ENCODE results near the gene PIAS1.
A peak's percentile ranks its signal among the peaks of the same experiment; 100 is the strongest.

PIAS1 gene

GRCh38 chr15:68130851-68131250 is 76.7 kb downstream of the PIAS1 start:
- peaks cover 3 to 6% of the 10 kb centered on the region in 2 donors for H3K4me1 Mint-ChIP-seq
- H3K27me3 Mint-ChIP-seq, result no peaks in the 10 kb centered on the region
- no peak overlapping the region for H3K27ac Mint-ChIP-seq
- no peak for DNase-seq
- H3K36me3 Mint-ChIP-seq, result peaks cover 10 to 12% of the 10 kb centered on the region in 2 donors
- H3K4me3 Mint-ChIP-seq, result no peak overlapping the region
- no peaks in the 10 kb centered on the region for H3K9me3 Mint-ChIP-seq
- ATAC-seq (replicated peaks), result no peak

GRCh38 chr15:68137096-68137495 is 83.0 kb downstream of the PIAS1 start:
- no peak for ATAC-seq (replicated peaks)
- no peak overlapping the region for H3K27ac Mint-ChIP-seq
- DNase-seq, result no peak
- no peaks in the 10 kb centered on the region for H3K9me3 Mint-ChIP-seq
- peaks cover 3 to 9% of the 10 kb centered on the region in 2 donors for H3K36me3 Mint-ChIP-seq
- no peaks in the 10 kb centered on the region for H3K27me3 Mint-ChIP-seq
- peaks cover 5 to 6% of the 10 kb centered on the region in 2 donors for H3K4me1 Mint-ChIP-seq
- H3K4me3 Mint-ChIP-seq, result no peak overlapping the region

DNA sequence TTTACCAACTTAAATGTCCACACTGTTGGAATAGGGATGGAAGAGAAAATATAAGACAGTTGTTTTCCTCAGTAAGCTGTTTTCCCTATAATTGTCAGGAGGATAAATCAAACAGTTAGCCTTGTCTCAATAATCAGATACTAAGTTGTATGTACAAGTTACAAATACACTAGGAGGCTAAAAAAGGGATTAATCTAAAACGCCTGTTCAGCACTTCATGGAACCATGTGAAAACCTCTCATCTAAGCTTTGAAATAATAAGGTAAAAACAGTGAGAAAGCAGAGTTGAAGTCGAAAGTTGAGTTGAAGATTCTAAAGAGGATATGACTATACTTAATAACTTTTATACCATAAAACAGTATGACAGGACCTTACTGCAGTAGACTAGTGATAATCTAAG is 89.0 kb downstream of the PIAS1 start:
- no peak for ATAC-seq (replicated peaks)
- Mint-ChIP-seq H3K36me3 (peaks cover 7 to 29% of the 10 kb centered on the region in 2 donors), H3K4me1 (peaks cover 5 to 9% of the 10 kb centered on the region in 2 donors), H3K9me3 (no peaks in the 10 kb centered on the region), H3K27me3 (no peaks in the 10 kb centered on the region), H3K27ac (no peak overlapping the region), H3K4me3 (no peak overlapping the region)
- no peak for DNase-seq

- Mint-ChIP-seq H3K4me1 (peaks cover 5 to 8% of the 10 kb centered on the region in 2 donors), H3K4me3 (no peak overlapping the region), H3K36me3 (peaks cover 10 to 30% of the 10 kb centered on the region in 2 donors), H3K27ac (no peak overlapping the region), H3K27me3 (no peaks in the 10 kb centered on the region), H3K9me3 (no peaks in the 10 kb centered on the region)
- ATAC-seq (replicated peaks) (no peak), DNase-seq (no peak)
Measured at GRCh38 chr15:68143785-68144184, 89.7 kb downstream of the PIAS1 start.

GRCh38 chr15:68145706-68146105 is 91.6 kb downstream of the PIAS1 start:
- no peak for ATAC-seq (replicated peaks)
- Mint-ChIP-seq H3K27me3 (no peaks in the 10 kb centered on the region), H3K9me3 (no peaks in the 10 kb centered on the region), H3K27ac (no peak overlapping the region), H3K36me3 (peaks cover 14 to 34% of the 10 kb centered on the region in 2 donors), H3K4me3 (no peak overlapping the region), H3K4me1 (peaks cover 5 to 7% of the 10 kb centered on the region in 2 donors)
- DNase-seq, result no peak

DNA sequence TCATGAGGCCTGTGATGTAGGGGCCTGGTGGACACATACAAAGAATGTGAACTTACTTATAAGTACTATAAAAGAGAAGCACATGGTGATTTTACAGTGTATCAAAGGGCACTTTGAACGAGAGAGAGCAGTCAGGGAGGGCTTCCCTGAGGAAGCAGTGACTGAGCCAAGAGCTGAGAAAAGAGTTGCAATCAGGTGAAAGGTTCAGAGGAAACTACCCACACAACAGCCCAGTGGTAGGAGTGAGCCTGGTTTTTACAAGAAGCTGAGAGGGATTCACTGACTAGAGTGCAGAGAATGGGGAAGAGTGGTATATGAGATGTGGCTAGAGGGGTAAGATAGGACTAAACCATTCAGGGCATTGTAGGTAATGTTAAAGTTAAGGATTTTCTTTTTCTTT is 93.9 kb downstream of the PIAS1 start:
- Mint-ChIP-seq H3K9me3 (no peaks in the 10 kb centered on the region), H3K4me3 (no peak overlapping the region)

DNA sequence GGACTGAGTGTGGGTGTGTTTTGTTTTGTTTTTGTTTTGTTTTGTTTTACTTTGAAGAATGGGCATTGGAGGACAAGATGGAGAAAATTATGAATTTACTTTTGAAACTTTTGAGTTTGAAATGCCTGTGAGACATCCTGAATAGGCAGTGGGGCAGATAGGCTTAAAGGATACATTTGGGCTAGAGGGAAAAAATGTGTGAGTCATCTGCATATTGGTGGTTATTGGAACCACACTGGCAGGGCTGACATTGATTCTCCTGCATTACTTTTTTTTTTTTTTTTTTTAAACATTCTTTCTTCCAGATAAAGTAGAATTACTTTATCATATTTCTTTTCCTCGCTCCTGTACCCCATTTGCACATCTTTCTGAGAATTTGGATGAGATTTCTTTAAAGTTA is 94.9 kb downstream of the PIAS1 start:
- DNase-seq, result no peak
- Mint-ChIP-seq H3K27me3 (no peaks in the 10 kb centered on the region), H3K36me3 (peaks cover 19 to 41% of the 10 kb centered on the region in 2 donors), H3K4me3 (no peak overlapping the region), H3K4me1 (peaks cover 5 to 7% of the 10 kb centered on the region in 2 donors), H3K27ac (no peak overlapping the region), H3K9me3 (no peaks in the 10 kb centered on the region)
- no peak for ATAC-seq (replicated peaks)

More for the DNA sequence above, 93.9 kb downstream of the PIAS1 start:
- DNase-seq (no peak), ATAC-seq (replicated peaks) (no peak)
- Mint-ChIP-seq H3K27ac (no peak overlapping the region), H3K36me3 (peaks cover 19 to 42% of the 10 kb centered on the region in 2 donors), H3K27me3 (no peaks in the 10 kb centered on the region), H3K4me1 (peaks cover 5 to 7% of the 10 kb centered on the region in 2 donors)

GRCh38 chr15:68150187-68150586 is 96.1 kb downstream of the PIAS1 start:
- Mint-ChIP-seq H3K4me1 (peaks cover 5 to 7% of the 10 kb centered on the region in 2 donors), H3K9me3 (no peaks in the 10 kb centered on the region), H3K27me3 (no peaks in the 10 kb centered on the region), H3K27ac (no peak overlapping the region), H3K36me3 (peaks cover 19 to 44% of the 10 kb centered on the region in 2 donors), H3K4me3 (no peak overlapping the region)
- DNase-seq (no peak), ATAC-seq (replicated peaks) (no peak)

- Mint-ChIP-seq H3K4me3 (no peak overlapping the region), H3K27me3 (no peaks in the 10 kb centered on the region), H3K36me3 (peaks cover 15 to 39% of the 10 kb centered on the region in 2 donors), H3K9me3 (no peaks in the 10 kb centered on the region), H3K4me1 (peaks cover 5 to 7% of the 10 kb centered on the region in 2 donors), H3K27ac (no peak overlapping the region)
- DNase-seq, result no peak
- no peak for ATAC-seq (replicated peaks)
Measured at GRCh38 chr15:68151277-68151676, 97.2 kb downstream of the PIAS1 start.

- H3K36me3 Mint-ChIP-seq, result peaks cover 15 to 34% of the 10 kb centered on the region in 2 donors
- H3K4me3 Mint-ChIP-seq, result no peak overlapping the region
- no peak for ATAC-seq (replicated peaks)
- peaks cover 5 to 7% of the 10 kb centered on the region in 2 donors for H3K4me1 Mint-ChIP-seq
- no peaks in the 10 kb centered on the region for H3K9me3 Mint-ChIP-seq
- H3K27me3 Mint-ChIP-seq, result no peaks in the 10 kb centered on the region
- no peak overlapping the region for H3K27ac Mint-ChIP-seq
- no peak for DNase-seq
Measured at GRCh38 chr15:68152342-68152741, 98.2 kb downstream of the PIAS1 start.

- no peak overlapping the region for H3K27ac Mint-ChIP-seq
Measured at GRCh38 chr15:68154923-68155559, 100.9 kb downstream of the PIAS1 start.

DNA sequence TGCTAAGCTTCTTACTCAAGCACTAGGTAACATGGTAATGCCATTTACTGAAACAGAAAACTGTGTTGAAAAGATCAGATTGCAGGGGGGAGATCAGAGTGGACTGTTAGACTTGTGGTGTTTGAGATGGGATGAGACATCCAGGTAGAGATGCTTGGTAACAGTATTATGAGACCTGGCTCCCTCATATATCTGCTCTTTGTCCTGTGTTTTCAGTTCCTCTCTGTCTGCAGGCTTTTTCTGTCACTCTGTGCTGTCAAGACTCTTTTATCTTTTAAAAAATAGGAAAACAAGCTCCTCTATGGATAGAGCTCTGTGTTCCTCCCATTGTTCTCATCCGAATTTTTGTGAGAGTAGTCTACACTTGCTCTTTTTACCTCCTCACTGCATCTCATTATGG is 103.0 kb downstream of the PIAS1 start:
- peaks cover 24 to 31% of the 10 kb centered on the region in 2 donors for H3K36me3 Mint-ChIP-seq
- no peak for DNase-seq
- no peak overlapping the region for H3K27ac Mint-ChIP-seq
- no peak for ATAC-seq (replicated peaks)
- H3K4me1 Mint-ChIP-seq, result no peaks in the 10 kb centered on the region
- no peaks in the 10 kb centered on the region for H3K27me3 Mint-ChIP-seq
- no peak overlapping the region for H3K4me3 Mint-ChIP-seq
- peaks cover 0 to under 1% of the 10 kb centered on the region in 2 donors for H3K9me3 Mint-ChIP-seq

More at GRCh38 chr15:68154923-68155559, 100.9 kb downstream of the PIAS1 start:
- Mint-ChIP-seq H3K4me1 (no peaks in the 10 kb centered on the region), H3K36me3 (peaks cover 13 to 20% of the 10 kb centered on the region in 2 donors), H3K4me3 (no peak overlapping the region), H3K27me3 (no peaks in the 10 kb centered on the region), H3K9me3 (no peaks in the 10 kb centered on the region)
- DNase-seq (peak; percentile 10), ATAC-seq (replicated peaks) (no peak)

GRCh38 chr15:68158046-68158628 is 104.0 kb downstream of the PIAS1 start:
- Mint-ChIP-seq H3K4me1 (peaks cover 0 to 3% of the 10 kb centered on the region in 2 donors), H3K27me3 (no peaks in the 10 kb centered on the region), H3K36me3 (peaks cover 24 to 32% of the 10 kb centered on the region in 2 donors), H3K9me3 (peaks cover 0 to 2% of the 10 kb centered on the region in 2 donors), H3K27ac (no peak overlapping the region), H3K4me3 (no peak overlapping the region)
- ATAC-seq (replicated peaks), result no peak
- no peak for DNase-seq

GRCh38 chr15:68163191-68163590 is 109.1 kb downstream of the PIAS1 start:
- Mint-ChIP-seq H3K36me3 (peaks cover 29 to 37% of the 10 kb centered on the region in 2 donors), H3K4me3 (no peak overlapping the region), H3K27ac (no peak overlapping the region), H3K9me3 (peaks cover 0 to 2% of the 10 kb centered on the region in 2 donors), H3K4me1 (peaks cover 0 to 3% of the 10 kb centered on the region in 2 donors), H3K27me3 (no peaks in the 10 kb centered on the region)
- ATAC-seq (replicated peaks) (no peak), DNase-seq (no peak)

DNA sequence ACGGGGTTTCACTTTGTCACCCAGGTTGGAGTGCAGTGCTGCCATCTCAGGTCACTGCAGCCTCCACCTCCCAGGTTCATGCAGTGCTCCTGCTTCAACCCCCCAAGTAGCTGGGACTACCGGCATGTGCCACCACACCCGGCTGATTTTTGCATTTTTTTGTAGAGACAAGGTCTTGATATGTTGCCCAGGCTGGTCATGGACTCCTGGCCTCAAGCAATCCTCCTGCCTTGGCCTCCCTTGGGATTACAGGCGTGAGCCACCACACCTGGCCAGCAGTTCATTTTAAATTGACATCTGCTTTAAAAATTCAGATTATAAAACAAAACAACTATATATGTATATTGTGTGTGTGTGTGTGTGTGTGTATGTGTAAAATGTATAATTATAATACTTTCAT is 112.7 kb downstream of the PIAS1 start:
- H3K4me1 Mint-ChIP-seq, result peaks cover 0 to 3% of the 10 kb centered on the region in 2 donors
- DNase-seq (no peak), ATAC-seq (replicated peaks) (no peak)
- no peak overlapping the region for H3K27ac Mint-ChIP-seq
- H3K9me3 Mint-ChIP-seq, result peaks cover 0 to 2% of the 10 kb centered on the region in 2 donors
- peaks cover 16 to 30% of the 10 kb centered on the region in 2 donors for H3K36me3 Mint-ChIP-seq
- H3K27me3 Mint-ChIP-seq, result no peaks in the 10 kb centered on the region
- H3K4me3 Mint-ChIP-seq, result no peak overlapping the region
